ENCODE data around the gene ANKRD37.

The ANKRD37 gene

DNA sequence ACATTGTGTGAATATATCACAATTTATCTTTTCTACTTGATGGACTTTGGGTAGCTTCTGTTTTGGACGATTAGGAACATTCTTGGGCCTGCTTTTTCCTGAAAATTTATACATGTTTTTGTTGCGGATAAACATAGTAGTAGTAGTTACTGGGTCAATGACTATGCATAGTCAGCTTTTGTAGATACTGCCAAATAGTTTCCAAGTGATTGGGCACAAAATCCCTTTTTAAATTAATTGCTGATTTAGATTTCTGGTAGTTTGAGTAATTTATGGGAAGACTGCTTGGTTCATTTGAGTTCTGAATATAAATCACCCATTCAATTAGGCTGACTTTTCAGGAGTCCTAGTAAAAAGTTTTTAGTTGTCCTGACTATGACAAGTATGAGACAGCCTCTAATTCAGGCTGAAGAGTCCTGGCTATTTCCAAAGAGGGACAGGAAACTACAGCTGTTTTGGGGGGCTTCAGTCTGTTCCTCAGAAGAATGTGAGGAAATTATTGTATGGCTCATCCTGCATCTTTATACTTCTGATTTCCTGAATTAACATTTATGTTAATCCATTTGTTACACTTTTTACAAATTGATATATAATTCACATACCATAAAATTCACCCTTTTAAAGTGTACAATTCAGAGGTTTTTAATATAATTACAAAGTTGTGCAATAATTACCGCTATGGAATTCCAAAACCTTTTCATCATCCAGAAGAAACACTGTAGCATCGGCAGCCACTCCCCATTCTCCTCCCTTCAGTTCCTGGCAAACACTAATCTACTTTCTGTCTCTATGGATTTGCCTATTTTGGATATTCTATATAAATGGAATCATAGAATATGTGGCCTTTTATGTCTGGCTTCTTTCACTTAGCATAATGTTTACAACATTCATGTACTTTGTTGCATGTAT lies 15.1 kb upstream of the ANKRD37 start:
- DNase-seq (ENCODE audit: low read depth) = peak; percentile 60
- peaks cover 7% of the 10 kb centered on the region for H3K36me3 ChIP-seq (ENCODE audit: control insufficient read depth, insufficient read depth, low read length, severe bottlenecking)

DNA sequence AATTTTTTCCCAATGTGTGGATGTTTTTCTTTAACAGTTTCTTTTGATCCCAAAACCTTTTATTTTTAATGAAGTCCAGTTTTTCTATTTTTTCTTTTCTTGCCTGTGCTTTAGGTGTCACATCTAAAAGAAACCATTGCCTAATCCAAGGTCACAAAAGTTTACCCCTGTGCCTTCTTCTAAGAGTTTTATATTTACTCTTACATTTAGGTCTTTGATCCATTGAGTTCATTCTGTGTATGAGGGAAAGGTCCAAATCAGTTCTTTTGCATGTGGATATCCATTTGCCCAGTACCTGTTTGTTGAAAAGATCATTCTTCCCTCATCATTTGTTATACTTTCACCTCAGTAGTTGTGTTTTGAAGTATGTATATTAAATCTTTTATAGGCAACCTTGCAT lies 13.9 kb upstream of the ANKRD37 start:
- H3K27me3 ChIP-seq (replicated peaks; ENCODE audit: control insufficient read depth, insufficient read depth, low read length) = no peaks in the 10 kb centered on the region
- H3K36me3 ChIP-seq (ENCODE audit: control insufficient read depth, insufficient read depth, low read length, severe bottlenecking) = peaks cover 2% of the 10 kb centered on the region
- peaks cover 4% of the 10 kb centered on the region for H3K9me3 ChIP-seq (ENCODE audit: control insufficient read depth, low read length)
- peaks cover 20% of the 10 kb centered on the region for H3K4me1 ChIP-seq (ENCODE audit: control insufficient read depth, insufficient read depth, low read length)
- H3K4me3 ChIP-seq (ENCODE audit: low read length) = no peak overlapping the region
- no peak overlapping the region for H3K9ac ChIP-seq (ENCODE audit: low read length)
- no peak for DNase-seq (ENCODE audit: low read depth)

More for the DNA sequence above, 15.1 kb upstream of the ANKRD37 start:
- Histone ChIP-seq H3K9me3 (ENCODE audit: control insufficient read depth, low read length) (peaks cover 4% of the 10 kb centered on the region), H3K9ac (ENCODE audit: low read length) (no peak overlapping the region), H3K4me3 (ENCODE audit: low read length) (no peak overlapping the region), H3K4me1 (ENCODE audit: control insufficient read depth, insufficient read depth, low read length) (peaks cover 20% of the 10 kb centered on the region), H3K27me3 (replicated peaks; ENCODE audit: control insufficient read depth, insufficient read depth, low read length) (no peaks in the 10 kb centered on the region)

DNA sequence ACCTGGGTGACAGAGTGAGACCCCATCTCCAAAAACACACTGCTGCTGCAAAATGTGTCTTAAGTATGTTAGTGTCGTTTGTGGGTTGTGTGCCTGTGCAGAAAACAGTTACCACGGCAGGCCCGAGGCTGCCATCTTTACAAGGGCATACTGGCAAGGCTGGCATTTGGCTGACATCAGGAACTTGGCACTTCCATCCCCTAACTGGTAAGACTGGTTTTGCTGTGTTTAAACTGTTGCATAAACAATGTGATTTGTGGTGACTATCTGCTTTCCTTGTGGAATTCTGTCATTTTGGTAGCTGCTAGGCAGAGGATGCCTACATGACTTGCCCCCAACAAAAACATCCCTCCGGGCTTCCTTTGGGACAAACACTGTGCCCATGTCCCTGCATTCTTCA lies 13.2 kb upstream of the ANKRD37 start:
- Histone ChIP-seq H3K36me3 (ENCODE audit: control insufficient read depth, insufficient read depth, low read length, severe bottlenecking) (no peaks in the 10 kb centered on the region), H3K9me3 (ENCODE audit: control insufficient read depth, low read length) (peaks cover 4% of the 10 kb centered on the region), H3K4me1 (ENCODE audit: control insufficient read depth, insufficient read depth, low read length) (peaks cover 20% of the 10 kb centered on the region), H3K9ac (ENCODE audit: low read length) (no peak overlapping the region), H3K27me3 (replicated peaks; ENCODE audit: control insufficient read depth, insufficient read depth, low read length) (no peaks in the 10 kb centered on the region), H3K4me3 (ENCODE audit: low read length) (no peak overlapping the region)
- DNase-seq (ENCODE audit: low read depth) = no peak

DNA sequence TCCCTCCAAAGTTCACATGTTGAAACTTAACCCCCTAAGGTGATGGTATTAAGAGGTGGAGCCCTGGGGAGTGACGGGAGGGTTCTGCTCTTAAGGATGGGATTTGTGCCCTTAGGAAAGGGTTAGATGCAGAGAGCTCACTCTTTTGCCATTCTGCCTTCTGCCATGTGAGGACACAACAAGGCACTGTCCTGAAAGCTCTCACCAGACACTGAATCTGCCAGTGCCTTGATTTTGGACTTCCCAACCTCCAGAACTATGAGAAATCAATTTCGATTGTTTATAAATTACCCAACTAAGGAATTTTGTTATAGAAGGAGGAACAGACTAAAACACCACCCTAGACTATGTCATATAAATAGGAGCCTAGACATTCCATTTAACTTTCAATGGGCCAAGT lies 12.6 kb upstream of the ANKRD37 start:
- Histone ChIP-seq H3K4me3 (ENCODE audit: low read length) (no peak overlapping the region), H3K4me1 (ENCODE audit: control insufficient read depth, insufficient read depth, low read length) (peaks cover 20% of the 10 kb centered on the region), H3K9me3 (ENCODE audit: control insufficient read depth, low read length) (peaks cover 4% of the 10 kb centered on the region), H3K27me3 (replicated peaks; ENCODE audit: control insufficient read depth, insufficient read depth, low read length) (no peaks in the 10 kb centered on the region), H3K36me3 (ENCODE audit: control insufficient read depth, insufficient read depth, low read length, severe bottlenecking) (no peaks in the 10 kb centered on the region), H3K9ac (ENCODE audit: low read length) (no peak overlapping the region)
- no peak for DNase-seq (ENCODE audit: low read depth)

DNA sequence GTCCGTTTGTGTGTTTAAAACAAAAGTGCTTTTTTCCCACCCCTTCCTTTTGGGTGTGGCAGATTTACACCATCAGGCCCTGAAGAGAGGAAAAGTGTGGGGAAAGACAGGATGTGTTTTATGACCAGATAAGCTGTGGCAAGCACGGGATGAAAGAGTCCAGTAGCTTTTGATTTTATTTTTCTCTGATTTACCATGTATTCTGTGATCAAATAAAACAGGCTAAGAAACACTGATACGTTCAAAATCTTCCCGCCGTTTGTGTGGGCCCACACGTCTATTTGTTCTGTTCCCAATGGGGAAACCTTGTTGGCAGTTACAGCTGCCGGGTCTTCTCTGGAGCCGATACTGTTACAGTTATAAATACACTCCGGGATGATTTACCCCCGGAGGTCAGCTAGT lies 11.7 kb upstream of the ANKRD37 start:
- Histone ChIP-seq H3K4me1 (ENCODE audit: control insufficient read depth, insufficient read depth, low read length) (peaks cover 20% of the 10 kb centered on the region), H3K9me3 (ENCODE audit: control insufficient read depth, low read length) (peaks cover 4% of the 10 kb centered on the region), H3K27me3 (replicated peaks; ENCODE audit: control insufficient read depth, insufficient read depth, low read length) (no peaks in the 10 kb centered on the region), H3K4me3 (ENCODE audit: low read length) (peak overlapping the region; percentile 31), H3K9ac (ENCODE audit: low read length) (peak overlapping the region; percentile 23), H3K36me3 (ENCODE audit: control insufficient read depth, insufficient read depth, low read length, severe bottlenecking) (no peaks in the 10 kb centered on the region)
- no peak for DNase-seq (ENCODE audit: low read depth)

DNA sequence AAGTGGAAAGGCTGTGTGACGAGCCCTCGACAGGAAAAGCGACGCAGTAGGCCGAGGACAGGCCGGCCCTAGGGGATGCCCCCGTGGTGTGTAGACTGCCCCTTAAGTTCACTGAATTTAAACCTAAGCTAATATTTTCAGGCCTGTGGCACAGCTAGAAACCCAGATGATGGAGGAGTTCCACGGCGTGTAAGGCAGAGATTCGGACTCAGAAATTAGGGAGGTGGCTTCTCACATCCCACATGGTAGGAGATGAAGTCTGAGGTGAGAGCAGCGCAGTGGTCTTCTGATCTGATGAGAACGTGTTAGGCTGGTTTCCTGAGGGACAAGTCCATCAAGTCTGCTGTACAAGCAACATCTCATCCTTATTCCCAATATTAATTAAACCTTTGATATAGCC lies 8.7 kb upstream of the ANKRD37 start:
- no peaks in the 10 kb centered on the region for H3K27me3 ChIP-seq (replicated peaks; ENCODE audit: control insufficient read depth, insufficient read depth, low read length)
- H3K4me1 ChIP-seq (ENCODE audit: control insufficient read depth, insufficient read depth, low read length) = peaks cover 10% of the 10 kb centered on the region
- no peak overlapping the region for H3K9ac ChIP-seq (ENCODE audit: low read length)
- no peaks in the 10 kb centered on the region for H3K36me3 ChIP-seq (ENCODE audit: control insufficient read depth, insufficient read depth, low read length, severe bottlenecking)
- H3K4me3 ChIP-seq (ENCODE audit: low read length) = no peak overlapping the region
- DNase-seq (ENCODE audit: low read depth) = no peak
- no peaks in the 10 kb centered on the region for H3K9me3 ChIP-seq (ENCODE audit: control insufficient read depth, low read length)

DNA sequence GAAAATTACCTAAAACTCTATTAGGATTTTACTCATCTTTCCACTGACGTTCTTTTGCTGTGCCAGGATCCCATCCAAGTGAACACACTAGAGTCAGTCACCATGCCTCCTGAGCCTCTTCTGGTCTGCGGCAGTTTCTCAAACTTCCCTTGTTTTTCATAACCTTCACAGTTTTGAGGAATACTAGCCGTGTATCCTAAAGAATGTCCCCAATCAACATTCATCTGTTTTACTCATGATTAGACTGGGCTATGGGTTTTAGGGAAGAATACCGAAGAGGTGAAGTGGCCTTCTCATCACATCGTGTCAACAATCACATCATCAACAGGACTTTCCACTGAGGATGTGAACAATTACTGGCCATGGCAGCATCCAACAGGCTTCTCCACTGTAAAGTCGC lies 5.7 kb upstream of the ANKRD37 start:
- no peaks in the 10 kb centered on the region for H3K9me3 ChIP-seq (ENCODE audit: control insufficient read depth, low read length)
- no peak overlapping the region for H3K4me3 ChIP-seq (ENCODE audit: low read length)
- H3K4me1 ChIP-seq (ENCODE audit: control insufficient read depth, insufficient read depth, low read length) = peaks cover 11% of the 10 kb centered on the region
- no peaks in the 10 kb centered on the region for H3K36me3 ChIP-seq (ENCODE audit: control insufficient read depth, insufficient read depth, low read length, severe bottlenecking)
- no peak overlapping the region for H3K9ac ChIP-seq (ENCODE audit: low read length)
- H3K27me3 ChIP-seq (replicated peaks; ENCODE audit: control insufficient read depth, insufficient read depth, low read length) = no peaks in the 10 kb centered on the region
- no peak for DNase-seq (ENCODE audit: low read depth)

DNA sequence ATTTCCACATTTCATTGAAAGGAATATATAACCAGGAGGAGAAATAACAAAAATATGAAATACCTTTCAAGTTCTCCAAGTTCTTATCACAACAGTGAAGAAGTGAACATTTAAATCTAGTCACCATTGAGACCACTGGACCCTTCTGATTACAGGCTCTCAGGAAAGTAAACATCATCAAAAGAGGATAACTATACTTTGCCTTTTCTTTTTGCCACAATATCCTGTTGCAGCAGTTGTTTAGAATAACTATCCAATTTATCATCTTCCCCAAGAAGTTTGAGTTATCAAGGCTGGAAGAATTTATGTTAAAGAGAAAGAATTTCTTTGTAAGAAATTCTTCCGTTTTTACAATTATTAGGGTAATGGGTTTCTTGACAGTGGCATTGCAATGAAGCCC lies 4.5 kb upstream of the ANKRD37 start:
- DNase-seq (ENCODE audit: low read depth) = no peak
- H3K9ac ChIP-seq (ENCODE audit: low read length) = no peak overlapping the region
- H3K27me3 ChIP-seq (replicated peaks; ENCODE audit: control insufficient read depth, insufficient read depth, low read length) = no peaks in the 10 kb centered on the region
- H3K36me3 ChIP-seq (ENCODE audit: control insufficient read depth, insufficient read depth, low read length, severe bottlenecking) = no peaks in the 10 kb centered on the region
- peaks cover 15% of the 10 kb centered on the region for H3K4me1 ChIP-seq (ENCODE audit: control insufficient read depth, insufficient read depth, low read length)
- no peaks in the 10 kb centered on the region for H3K9me3 ChIP-seq (ENCODE audit: control insufficient read depth, low read length)
- H3K4me3 ChIP-seq (ENCODE audit: low read length) = no peak overlapping the region

DNA sequence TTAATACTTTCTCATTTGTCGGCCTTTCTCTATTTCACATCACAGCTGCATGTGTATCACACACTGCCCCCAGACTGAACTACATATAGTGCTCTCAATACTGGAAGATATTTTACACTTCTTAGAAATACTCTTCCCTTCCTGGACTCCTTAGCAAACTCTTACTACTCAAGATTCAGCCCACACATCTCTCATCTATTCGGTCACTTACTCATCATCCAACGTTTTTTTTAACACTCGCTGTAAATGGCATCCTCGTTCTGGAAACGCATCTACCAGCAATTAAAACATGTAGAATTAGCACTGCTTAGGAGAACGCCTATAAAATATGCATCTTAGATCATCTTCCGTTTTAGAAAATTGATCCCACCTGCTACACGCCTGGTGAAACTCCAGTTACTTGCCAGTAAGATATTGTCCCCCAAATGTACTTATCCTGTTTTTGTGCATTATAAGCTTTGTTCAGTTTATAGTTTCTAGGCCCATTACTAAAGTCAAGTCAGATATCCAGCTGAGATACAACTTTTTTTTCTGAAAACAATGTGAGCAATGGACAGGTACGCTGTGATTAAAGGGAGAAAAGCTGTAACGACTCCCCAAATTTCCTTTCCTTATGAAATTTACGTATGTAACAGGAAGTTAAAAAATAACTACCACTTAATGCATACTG lies 1.9 kb upstream of the ANKRD37 start:
- Histone ChIP-seq H3K27me3 (replicated peaks; ENCODE audit: control insufficient read depth, insufficient read depth, low read length) (no peaks in the 10 kb centered on the region), H3K4me3 (ENCODE audit: low read length) (peak overlapping the region; percentile 93), H3K9me3 (ENCODE audit: control insufficient read depth, low read length) (no peaks in the 10 kb centered on the region), H3K4me1 (ENCODE audit: control insufficient read depth, insufficient read depth, low read length) (peaks cover 19% of the 10 kb centered on the region), H3K9ac (ENCODE audit: low read length) (peak overlapping the region; percentile 92), H3K36me3 (ENCODE audit: control insufficient read depth, insufficient read depth, low read length, severe bottlenecking) (peaks cover 9% of the 10 kb centered on the region)
- DNase-seq (ENCODE audit: low read depth) = no peak

DNA sequence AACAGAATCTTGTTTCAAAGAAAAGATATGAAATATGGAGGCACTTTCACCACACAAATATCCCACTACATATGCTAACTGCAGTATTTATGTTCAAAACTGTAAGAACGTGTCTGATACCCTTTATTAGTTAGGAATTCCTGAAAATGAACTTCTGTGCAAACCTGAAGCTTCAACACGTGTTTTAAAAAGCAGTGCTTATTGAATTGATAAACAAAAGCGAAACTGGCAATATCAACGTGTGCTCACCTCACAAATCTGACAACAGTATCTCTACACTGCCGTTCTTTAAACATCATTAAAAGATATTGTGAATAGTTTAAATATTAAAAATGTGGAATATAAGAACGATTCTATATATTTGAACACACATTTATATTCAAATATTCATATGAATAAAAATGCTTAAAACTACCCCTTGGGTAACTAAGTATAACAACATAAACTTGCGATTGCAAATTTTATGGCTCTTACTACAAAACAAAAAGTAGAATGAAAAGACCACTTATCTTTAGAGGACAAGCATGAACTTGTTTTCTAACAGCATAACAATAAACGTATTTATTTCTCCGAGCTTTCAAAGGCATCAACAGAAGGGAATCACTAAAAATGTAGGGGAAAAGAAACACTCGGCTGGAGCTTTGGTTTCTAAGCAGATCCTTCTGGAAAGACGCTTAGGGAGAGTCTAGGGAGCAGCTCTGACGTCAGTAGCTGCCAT lies 1.2 kb upstream of the ANKRD37 start, which contains the start of gene LRP2BP:
Gene LRP2BP (minus strand): TSS at position 687 of the 718 bp plus-strand sequence. CDS start 17,738 bp downstream, outside the sequence.
- H3K9ac ChIP-seq (ENCODE audit: low read length) = peak within 1 kb of the TSS; percentile 92
- H3K9me3 ChIP-seq (ENCODE audit: control insufficient read depth, low read length) = no peaks in the 10 kb centered on the region
- peaks cover 16% of the 10 kb centered on the region for H3K36me3 ChIP-seq (ENCODE audit: control insufficient read depth, insufficient read depth, low read length, severe bottlenecking)
- peak within 1 kb of the TSS; percentile 93 for H3K4me3 ChIP-seq (ENCODE audit: low read length)
- H3K4me1 ChIP-seq (ENCODE audit: control insufficient read depth, insufficient read depth, low read length) = peaks cover 19% of the 10 kb centered on the region
- no peaks in the 10 kb centered on the region for H3K27me3 ChIP-seq (replicated peaks; ENCODE audit: control insufficient read depth, insufficient read depth, low read length)
- no peak for DNase-seq (ENCODE audit: low read depth)
